Mesodermal cell (in vitro differentiated cells): ENCODE data around the gene PEMT.

ENCODE experiments used
- H3K27ac ChIP-seq: 2 replicates; pipeline ENCODE4 v1.7.0; 2013; ENCODE audit warnings: mild to moderate bottlenecking, low read depth, low read length, moderate library complexity; ENCODE audit not compliant: severe bottlenecking
- H3K36me3 ChIP-seq: 2 replicates; pipeline ENCODE4 v1.7.1; 2013; ENCODE audit warnings: mild to moderate bottlenecking, low read length, moderate library complexity; ENCODE audit not compliant: control insufficient read depth, insufficient read depth
- H3K4me1 ChIP-seq: one replicate; pipeline ENCODE4 v1.7.1; 2013; ENCODE audit warnings: mild to moderate bottlenecking, low read length; ENCODE audit not compliant: insufficient read depth, control insufficient read depth, poor library complexity, severe bottlenecking
- H3K4me3 ChIP-seq: 2 replicates; pipeline ENCODE4 v1.7.0; 2013; ENCODE audit warnings: low read length, control low read depth, mild to moderate bottlenecking; ENCODE audit not compliant: insufficient read depth, poor library complexity, severe bottlenecking; ENCODE audit errors: extremely low read depth
- H3K9me3 ChIP-seq: 2 replicates; pipeline ENCODE4 v1.7.1; 2013; ENCODE audit warnings: mild to moderate bottlenecking, low read length, moderate library complexity; ENCODE audit not compliant: control insufficient read depth
- WGBS, 2 experiments: methylation state at CpG; one replicate each; pipeline ENCODE4 v1.1.5; 2013; ENCODE audit warnings: missing lambda C conversion rate in 2 of 2; ENCODE audit not compliant: insufficient coverage in 2 of 2; 5-methylcytosine and 5-hydroxymethylcytosine counted together

The PEMT gene

DNA sequence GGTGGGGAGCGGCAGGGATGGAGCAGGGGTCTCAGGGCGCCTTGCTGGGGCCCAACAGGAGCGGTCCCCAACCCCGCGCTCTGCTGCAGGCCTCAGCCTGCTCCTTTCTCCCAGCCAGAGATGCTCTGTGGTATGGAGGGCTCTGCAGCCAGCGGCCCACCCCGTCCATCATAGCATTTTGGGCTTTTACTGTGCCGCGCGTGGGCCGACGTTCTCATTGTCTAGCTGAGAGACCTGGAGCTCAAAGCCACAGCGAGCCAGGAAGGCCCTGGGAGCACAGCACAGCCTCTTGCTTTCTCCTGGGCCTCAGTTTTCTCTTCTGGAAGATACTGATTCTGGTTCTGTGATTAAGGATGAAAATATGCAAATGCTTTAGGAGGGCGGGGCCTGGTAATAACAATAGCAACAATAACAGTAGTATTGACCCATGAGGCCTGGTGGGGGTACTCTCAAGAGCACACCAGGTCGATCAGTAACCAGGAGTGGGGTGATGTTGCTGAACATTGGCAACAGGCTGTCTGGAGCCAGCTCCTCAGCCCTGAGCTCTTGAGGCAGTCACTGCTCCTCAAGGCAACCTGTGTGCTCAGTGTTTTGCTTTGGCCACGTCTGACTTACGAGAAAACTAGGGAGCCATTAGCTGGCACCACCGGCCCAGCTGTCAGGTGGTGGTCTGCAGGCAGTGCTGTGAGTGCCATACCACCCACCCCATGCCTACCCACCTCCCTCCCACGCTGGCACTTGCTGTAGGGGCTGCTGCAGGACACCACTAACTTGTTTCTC lies 94.3 kb downstream of the PEMT start:
- H3K36me3 ChIP-seq: peaks cover 11% of the 10 kb centered on the region
- H3K4me3 ChIP-seq: peak overlapping the region; percentile 56
- H3K27ac ChIP-seq: no peak overlapping the region

DNA sequence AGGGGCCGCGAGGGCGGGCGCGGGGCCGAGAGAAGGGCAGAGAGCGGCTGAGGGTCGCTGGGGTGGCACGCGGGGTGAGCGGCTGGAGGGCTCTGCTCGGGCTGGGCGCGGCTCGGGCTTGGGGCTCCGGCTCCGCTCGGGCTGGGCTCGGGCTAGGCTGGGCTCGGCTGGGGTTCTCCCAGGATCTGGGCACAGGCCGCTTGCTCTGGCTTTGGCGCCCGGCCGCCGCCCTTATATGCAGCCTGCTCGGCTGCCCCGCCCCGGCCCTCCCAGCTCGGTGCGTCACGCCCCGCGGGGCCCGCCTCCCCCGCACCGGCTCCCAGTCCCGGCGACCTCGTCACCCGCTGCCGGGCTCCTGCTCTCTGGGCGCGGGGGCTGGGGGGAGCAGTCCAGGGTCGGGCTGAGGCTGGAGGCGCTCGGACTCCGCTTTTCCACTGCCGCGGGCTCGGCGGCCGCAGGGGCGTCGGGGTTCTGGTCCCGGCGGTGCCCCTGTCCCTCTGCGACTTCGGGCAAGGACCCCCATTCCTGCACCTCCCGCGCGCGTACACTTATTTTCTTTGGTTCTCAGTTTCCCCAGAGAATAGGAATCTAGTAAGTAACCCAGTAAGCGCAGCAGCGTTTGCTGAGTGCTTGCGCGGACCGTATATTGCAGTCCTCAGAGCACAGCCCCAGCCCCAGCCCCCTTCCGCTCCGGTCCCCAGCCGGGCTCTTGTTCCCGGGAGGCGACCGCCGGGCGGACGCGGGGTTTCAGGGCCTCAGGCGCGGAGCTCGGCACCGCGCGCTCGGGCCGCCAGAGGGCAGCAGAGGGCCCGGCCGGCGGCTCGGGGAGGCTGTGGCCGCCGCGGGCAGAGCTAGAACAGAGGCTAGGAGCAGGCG lies 95.1 kb downstream of the PEMT start, which contains the start of gene RASD1:
TSS of gene RASD1 (minus strand) at position 207 of the 876 bp plus-strand sequence. CDS start 214 bp downstream, outside the sequence.
- peaks cover 19% of the 10 kb centered on the region for H3K36me3 ChIP-seq
- H3K27ac ChIP-seq: peak within 1 kb of the TSS; percentile 55
- peaks cover 10% of the 10 kb centered on the region for H3K4me1 ChIP-seq
- H3K9me3 ChIP-seq: no peaks in the 10 kb centered on the region
- WGBS, 2 experiments: 0% methylated on average over 70 to 86 of the region's 93 CpGs
- peak within 1 kb of the TSS; percentile 56 for H3K4me3 ChIP-seq

More for the DNA sequence above, 94.3 kb downstream of the PEMT start:
- H3K9me3 ChIP-seq: no peaks in the 10 kb centered on the region
- 43 to 45% methylated on average over 12 to 15 of the region's 19 CpGs for WGBS, 2 experiments
- peaks cover 10% of the 10 kb centered on the region for H3K4me1 ChIP-seq

DNA sequence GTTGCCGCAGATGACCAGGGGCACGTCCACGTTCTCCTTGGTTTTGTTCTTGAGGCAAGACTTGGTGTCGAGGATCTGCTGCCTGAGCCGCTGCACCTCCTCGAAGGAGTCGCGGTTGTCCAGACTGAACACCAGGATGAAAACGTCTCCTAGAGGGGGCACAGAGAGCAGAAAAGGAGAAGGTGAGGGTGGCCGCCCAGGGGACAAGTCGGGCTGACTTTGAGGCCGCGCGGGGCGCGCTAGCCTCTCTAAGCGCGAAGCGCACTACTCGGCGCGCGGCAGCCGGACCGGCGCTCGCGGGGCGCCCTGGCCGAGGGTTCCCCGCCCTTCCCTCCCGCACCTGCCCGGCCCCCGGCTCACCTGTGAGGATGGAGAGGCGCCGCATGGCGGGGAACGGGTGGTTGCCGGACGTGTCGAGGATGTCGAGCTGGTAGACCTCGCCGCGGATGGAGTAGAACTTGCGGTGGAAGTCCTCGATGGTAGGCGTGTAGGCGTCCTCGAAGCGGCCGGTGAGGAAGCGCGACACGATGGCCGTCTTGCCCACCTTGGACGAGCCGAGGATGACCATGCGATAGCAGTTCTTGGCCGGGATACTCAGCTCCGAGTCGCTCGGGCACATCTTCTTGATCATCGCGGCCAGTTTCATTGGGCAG lies 95.8 kb downstream of the PEMT start:
- peaks cover 27% of the 10 kb centered on the region for H3K36me3 ChIP-seq
- H3K27ac ChIP-seq: no peak overlapping the region
- H3K4me3 ChIP-seq: peak overlapping the region; percentile 56
- peaks cover 10% of the 10 kb centered on the region for H3K4me1 ChIP-seq
- no peaks in the 10 kb centered on the region for H3K9me3 ChIP-seq
- 2% methylated on average over 46 to 63 of the region's 65 CpGs for WGBS, 2 experiments

DNA sequence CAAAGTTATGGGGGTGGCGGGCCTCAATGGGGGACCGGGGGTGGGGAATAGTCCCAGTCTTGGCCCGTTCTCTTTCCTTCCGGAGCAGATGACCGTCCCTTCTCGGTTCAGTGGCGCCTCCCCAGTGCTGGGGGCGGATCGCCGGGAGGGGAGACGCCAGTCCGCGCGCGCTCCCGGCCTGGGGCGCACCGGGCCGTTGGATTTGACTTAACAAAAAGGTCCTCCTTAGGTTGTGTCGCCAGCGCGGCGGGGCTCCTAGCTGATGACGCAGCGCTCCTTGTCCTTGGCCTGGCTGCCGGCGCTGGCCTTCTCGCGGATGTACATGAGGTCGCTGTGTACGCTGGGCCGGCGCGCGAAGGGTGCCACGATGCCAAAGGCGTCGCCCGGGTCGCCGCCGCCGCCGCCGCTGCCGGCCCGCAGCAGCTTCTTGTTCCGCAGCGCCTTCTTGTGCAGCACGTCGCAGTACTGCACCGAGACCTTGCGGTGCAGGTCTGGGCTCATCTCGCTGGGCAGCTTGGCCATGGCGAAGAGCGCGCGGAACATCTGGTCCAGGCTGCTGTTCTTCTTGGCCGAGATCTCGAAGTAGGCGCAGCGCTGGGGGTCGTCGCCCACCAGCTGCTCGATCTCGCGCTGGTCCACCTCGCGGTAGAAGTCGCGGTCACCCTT lies 96.5 kb downstream of the PEMT start:
- Histone ChIP-seq H3K9me3 (no peaks in the 10 kb centered on the region), H3K4me3 (peak overlapping the region; percentile 56), H3K36me3 (peaks cover 28% of the 10 kb centered on the region), H3K4me1 (peaks cover 10% of the 10 kb centered on the region), H3K27ac (no peak overlapping the region)
- 2 to 3% methylated on average over 68 to 70 of the region's 71 CpGs for WGBS, 2 experiments

DNA sequence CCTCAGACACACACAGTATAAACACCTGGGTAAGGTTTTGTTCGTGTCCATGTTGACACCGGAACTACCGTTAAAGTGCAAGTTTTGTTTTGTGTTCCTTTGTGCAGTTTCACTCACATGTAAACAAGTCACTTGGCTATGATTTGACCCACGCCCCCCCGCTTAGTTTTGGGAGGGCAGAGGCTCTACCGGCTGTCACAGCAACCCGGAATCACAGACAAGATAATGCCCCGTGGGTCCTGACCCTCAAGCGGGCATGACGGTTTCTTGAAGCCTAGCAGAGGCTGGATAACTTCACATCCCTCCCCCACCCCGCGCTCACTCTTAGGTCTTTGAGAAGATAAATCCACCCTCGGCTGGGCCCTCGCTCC lies 97.0 kb downstream of the PEMT start:
- H3K4me1 ChIP-seq: peaks cover 10% of the 10 kb centered on the region
- H3K9me3 ChIP-seq: no peaks in the 10 kb centered on the region
- H3K36me3 ChIP-seq: peaks cover 28% of the 10 kb centered on the region
- H3K4me3 ChIP-seq: peak overlapping the region; percentile 56
- H3K27ac ChIP-seq: no peak overlapping the region
- 26 to 33% methylated on average over 8 to 13 of the region's 14 CpGs for WGBS, 2 experiments

DNA sequence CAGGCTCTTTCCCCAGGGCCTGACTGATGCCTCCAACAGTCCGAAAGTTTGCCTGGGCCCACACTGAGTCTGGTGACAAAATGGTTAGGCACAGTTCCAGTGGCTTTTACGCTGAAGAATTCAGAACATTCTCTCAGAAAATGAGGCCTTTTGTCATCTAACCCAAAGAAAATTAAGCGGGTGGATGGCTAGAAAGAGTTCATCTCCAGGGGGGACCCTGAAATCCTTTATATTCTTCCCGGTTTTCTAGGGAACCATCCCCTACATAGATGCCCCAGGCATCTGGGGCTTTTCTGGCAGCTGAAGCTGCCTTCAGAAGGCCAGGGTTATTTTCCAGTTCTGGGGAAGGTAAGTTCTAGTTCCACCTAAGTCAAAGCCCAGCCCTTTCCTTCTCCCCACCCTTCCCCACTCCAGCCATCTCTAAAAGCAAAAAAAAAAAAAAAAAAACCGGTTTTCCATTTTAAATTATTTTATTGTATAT lies 97.5 kb downstream of the PEMT start:
- 84 to 100% methylated on average over 2 of the region's 5 CpGs for WGBS, 2 experiments
- Histone ChIP-seq H3K4me1 (peaks cover 10% of the 10 kb centered on the region), H3K9me3 (no peaks in the 10 kb centered on the region), H3K4me3 (no peak overlapping the region), H3K36me3 (peaks cover 30% of the 10 kb centered on the region), H3K27ac (no peak overlapping the region)

DNA sequence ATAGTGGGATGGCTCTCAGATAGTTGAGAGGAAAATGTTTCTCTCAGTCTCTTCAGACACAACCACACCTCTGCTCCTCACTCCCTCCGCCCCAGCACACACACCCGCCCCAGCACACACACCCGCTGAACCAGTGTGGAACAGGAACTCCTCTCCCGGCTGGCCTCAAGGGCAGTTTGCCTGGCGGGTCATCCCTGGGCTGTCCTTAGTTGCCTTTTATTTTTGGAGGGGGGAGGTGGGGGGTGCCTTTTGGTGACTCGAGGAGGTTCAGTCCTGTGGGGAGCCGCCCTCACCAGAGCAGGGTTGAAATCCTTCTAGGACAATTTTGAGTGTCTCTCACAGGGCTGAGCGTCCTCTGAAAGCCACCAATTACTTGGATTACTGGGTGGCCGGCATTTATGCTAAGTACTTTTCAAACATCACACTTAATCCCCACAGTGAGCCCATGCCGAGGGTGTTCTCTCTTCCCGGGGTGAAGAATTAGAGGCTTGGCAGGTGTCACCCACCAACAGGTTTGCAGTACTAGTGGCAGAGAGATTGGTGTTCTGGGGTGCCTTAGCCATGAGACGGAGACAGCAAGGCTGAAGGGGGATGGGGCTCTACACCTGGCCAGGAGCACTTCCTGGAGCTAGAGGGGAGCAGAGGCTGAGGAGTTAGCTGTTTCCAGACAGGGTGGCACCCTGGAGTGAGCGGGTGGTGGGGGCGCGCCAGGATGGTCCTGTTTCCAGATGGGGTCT lies 98.1 kb downstream of the PEMT start:
- Histone ChIP-seq H3K4me1 (peaks cover 10% of the 10 kb centered on the region), H3K4me3 (no peak overlapping the region), H3K36me3 (peaks cover 34% of the 10 kb centered on the region), H3K27ac (no peak overlapping the region), H3K9me3 (no peaks in the 10 kb centered on the region)
- WGBS, 2 experiments: 63 to 67% methylated on average over 7 to 9 of the region's 15 CpGs

DNA sequence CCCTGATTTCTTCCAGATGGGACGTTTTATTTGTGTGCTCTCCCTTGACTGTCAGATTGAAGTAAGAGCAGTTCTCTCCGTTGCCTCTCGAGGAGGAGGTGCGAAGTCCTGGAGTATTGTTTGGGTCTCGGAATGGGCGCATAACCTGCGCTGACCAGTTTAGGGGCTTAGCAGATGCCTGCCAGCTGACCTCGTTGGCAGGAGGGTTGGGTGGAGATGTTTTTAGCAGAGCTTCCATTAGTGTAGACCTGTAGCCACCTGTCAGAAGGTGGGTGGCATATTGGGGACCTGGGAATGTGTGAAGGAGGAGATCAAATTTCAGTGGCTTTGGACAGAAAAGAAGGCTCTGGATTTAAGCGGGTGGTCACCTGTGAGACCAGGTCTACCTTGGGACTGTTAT lies 98.9 kb downstream of the PEMT start:
- Histone ChIP-seq H3K9me3 (no peaks in the 10 kb centered on the region), H3K36me3 (peaks cover 43% of the 10 kb centered on the region), H3K4me1 (peaks cover 10% of the 10 kb centered on the region), H3K4me3 (no peak overlapping the region), H3K27ac (no peak overlapping the region)
- 92 to 95% methylated on average over 9 of the region's 9 CpGs for WGBS, 2 experiments

DNA sequence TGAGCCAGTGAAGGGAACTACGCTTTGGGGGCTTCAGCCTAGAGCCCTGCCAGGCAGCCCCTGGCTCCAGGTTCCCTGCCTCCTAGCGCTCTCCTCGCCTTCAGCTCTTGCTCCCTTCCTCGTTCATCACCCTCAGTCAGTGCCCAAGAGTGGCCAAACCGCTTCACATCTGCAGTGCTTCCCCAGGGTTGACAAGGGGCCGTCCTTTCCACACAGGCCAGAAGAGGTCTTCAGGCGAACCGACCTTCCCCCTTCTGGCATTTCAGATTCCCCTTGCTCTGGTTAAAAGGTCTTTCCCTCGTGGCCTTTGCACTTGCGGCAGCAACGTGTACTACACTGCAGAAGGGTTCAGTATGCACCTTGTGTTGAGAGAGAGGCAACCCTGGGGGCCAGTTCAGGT lies 99.4 kb downstream of the PEMT start:
- Histone ChIP-seq H3K27ac (no peak overlapping the region), H3K36me3 (peaks cover 46% of the 10 kb centered on the region)
- 87 to 91% methylated on average over 10 of the region's 11 CpGs for WGBS, 2 experiments

More for the DNA sequence above, 99.4 kb downstream of the PEMT start:
- H3K4me3 ChIP-seq: no peak overlapping the region
- H3K4me1 ChIP-seq: peaks cover 10% of the 10 kb centered on the region
- no peaks in the 10 kb centered on the region for H3K9me3 ChIP-seq
